H1 (cell line): ENCODE data around the gene NDUFA8. TPM values are rescaled to one million over a fixed set of nuclear protein-coding genes. Genes with fewer than 3 reads are reported as not detected.

ENCODE experiments used
- CTCF ChIA-PET: fragments of 300-600 bp; sonication (Branson Sonifier 250); formaldehyde crosslinking; loops from one replicate; lab custom pipeline; 2021; ENCODE audit not compliant: partially characterized antibody; lab: Charles Lee
- POLR2A ChIA-PET: fragments of 300-600 bp; sonication (Branson Sonifier 250); formaldehyde crosslinking; loops from one replicate; lab custom pipeline; 2021; ENCODE audit warnings: inconsistent platforms; ENCODE audit not compliant: partially characterized antibody; lab: Charles Lee
- DNase-seq, 2 experiments: peaks; one replicate each; pipeline versions ENCODE4 v3.0.0 to v3.0.0-alpha.2; 2010 to 2022; ENCODE audit warnings: low spot score in 2 of 2, low read depth in 1 of 2, mixed read lengths in 1 of 2
- FAIRE-seq: peaks from 2 replicates; lab custom pipeline; 2011; peaks lifted over from hg19 to GRCh38; lab: Jason Lieb, UNC
- H2AFZ ChIP-seq: 2 replicates; pipeline ENCODE4 v1.8.1; 2012; ENCODE audit warnings: low read length, inconsistent platforms
- H2AK5ac ChIP-seq: 2 replicates; pipeline ENCODE4 v1.6.1; 2013; ENCODE audit warnings: low read depth, low read length
- H2BK120ac ChIP-seq: replicated peaks from 2 replicates; pipeline ENCODE3; 2013; ENCODE audit warnings: low read depth, low read length, inconsistent platforms
- H2BK12ac ChIP-seq: 2 replicates; pipeline ENCODE4 v1.6.1; 2013; ENCODE audit warnings: low read depth, low read length
- H2BK15ac ChIP-seq: 2 replicates; pipeline ENCODE4 v1.6.1; 2013; ENCODE audit warnings: low read length
- H2BK20ac ChIP-seq: 2 replicates; pipeline ENCODE4 v1.6.1; 2013; ENCODE audit warnings: low read length
- H2BK5ac ChIP-seq: 2 replicates; pipeline ENCODE4 v1.6.1; 2013; ENCODE audit warnings: low read depth, low read length
- H3K14ac ChIP-seq: 2 replicates; pipeline ENCODE4 v1.6.1; 2013; ENCODE audit warnings: inconsistent platforms; ENCODE audit not compliant: insufficient read length
- H3K18ac ChIP-seq: 2 replicates; pipeline ENCODE4 v1.6.1; 2013; ENCODE audit warnings: low read length; ENCODE audit errors: extremely low read depth
- H3K23ac ChIP-seq: 2 replicates; pipeline ENCODE4 v1.6.1; 2013; ENCODE audit warnings: inconsistent platforms; ENCODE audit not compliant: insufficient read length
- H3K23me2 ChIP-seq: 2 replicates; pipeline ENCODE4 v1.6.1; 2013; ENCODE audit warnings: low read depth, low read length
- H3K27ac ChIP-seq: 2 replicates; pipeline ENCODE4 v1.6.1; 2011; ENCODE audit warnings: low read depth, low read length, inconsistent platforms
- H3K27me3 ChIP-seq, 4 experiments: replicated peaks in 1 of 4; 1 replicate in 1 of 4; 2 replicates in 3 of 4; pipeline versions ENCODE4 v1.6.1 to v1.8.1; 2011 to 2013; ENCODE audit warnings: low read length in 3 of 4, mild to moderate bottlenecking in 3 of 4, inconsistent platforms in 2 of 4, mixed read lengths in 2 of 4, moderate library complexity in 1 of 4; ENCODE audit not compliant: control insufficient read depth in 3 of 4, insufficient read depth in 3 of 4; ENCODE audit errors: extremely low read depth in 1 of 4
- H3K36me3 ChIP-seq, 4 experiments: 2 replicates each; pipeline versions ENCODE4 v1.6.1 to v1.8.1; 2011 to 2013; ENCODE audit warnings: mild to moderate bottlenecking in 4 of 4, low read length in 3 of 4, moderate library complexity in 2 of 4, control low read depth in 1 of 4, inconsistent platforms in 1 of 4; ENCODE audit not compliant: insufficient read depth in 4 of 4, control insufficient read depth in 2 of 4
- H3K4ac ChIP-seq: replicated peaks from 2 replicates; pipeline ENCODE3; 2013; ENCODE audit warnings: low read length, low read depth, mixed read lengths, inconsistent platforms; ENCODE audit not compliant: insufficient read length
- H3K4me1 ChIP-seq, 4 experiments: replicated peaks in 1 of 4; 1 replicate in 1 of 4; 2 replicates in 3 of 4; pipeline versions ENCODE4 v1.6.1 to v1.8.1; 2011 to 2013; ENCODE audit warnings: low read length in 3 of 4, inconsistent platforms in 2 of 4, mixed read lengths in 1 of 4; ENCODE audit not compliant: insufficient read depth in 4 of 4, control insufficient read depth in 3 of 4
- H3K4me2 ChIP-seq, 2 experiments: 2 replicates each; pipeline versions ENCODE4 v1.6.1 to v1.8.1; 2011 to 2013; ENCODE audit warnings: low read depth in 2 of 2, low read length in 2 of 2, control low read depth in 1 of 2, inconsistent platforms in 1 of 2, mild to moderate bottlenecking in 1 of 2; ENCODE audit not compliant: insufficient read depth in 1 of 2
- H3K4me3 ChIP-seq, 4 experiments: fragments of 200-600, 300-600 bp in 1 of 4; sonication (generic), shearing (Covaris generic), sonication (Bioruptor Twin) in 1 of 4; 2 replicates each; pipeline versions ENCODE4 v1.5.1 to v1.8.1; 2011 to 2016; ENCODE audit warnings: low read length in 4 of 4, low read depth in 3 of 4, control low read depth in 2 of 4, inconsistent platforms in 2 of 4, mild to moderate bottlenecking in 2 of 4, mixed read lengths in 1 of 4, moderate library complexity in 1 of 4; ENCODE audit not compliant: insufficient read depth in 2 of 4; ENCODE audit errors: extremely low read depth in 1 of 4
- H3K56ac ChIP-seq: replicated peaks from 2 replicates; pipeline ENCODE3; 2013; ENCODE audit warnings: low read depth, mild to moderate bottlenecking, mixed read lengths, low read length, inconsistent platforms; ENCODE audit not compliant: insufficient read length
- H3K79me1 ChIP-seq: 2 replicates; pipeline ENCODE4 v1.6.1; 2013; ENCODE audit warnings: low read depth, low read length, control low read depth
- H3K79me2 ChIP-seq, 2 experiments: 2 replicates each; pipeline versions ENCODE4 v1.6.1 to v1.8.1; 2012 to 2013; ENCODE audit warnings: low read length in 2 of 2, mild to moderate bottlenecking in 2 of 2, inconsistent platforms in 1 of 2; ENCODE audit not compliant: insufficient read depth in 2 of 2, control insufficient read depth in 1 of 2
- H3K9ac ChIP-seq, 4 experiments: replicated peaks in 1 of 4; 1 replicate in 1 of 4; 2 replicates in 3 of 4; pipeline versions ENCODE4 v1.6.1 to v1.8.1; 2011 to 2013; ENCODE audit warnings: low read depth in 3 of 4, low read length in 3 of 4, control low read depth in 2 of 4, mild to moderate bottlenecking in 2 of 4, moderate library complexity in 2 of 4, inconsistent platforms in 1 of 4; ENCODE audit errors: extremely low read depth in 1 of 4
- H3K9me3 ChIP-seq, 2 experiments: 2 replicates each; pipeline versions ENCODE4 v1.6.1 to v1.8.1; 2012 to 2013; ENCODE audit warnings: mild to moderate bottlenecking in 2 of 2, moderate library complexity in 2 of 2, control low read depth in 1 of 2, inconsistent platforms in 1 of 2, low read depth in 1 of 2, low read length in 1 of 2, mixed read lengths in 1 of 2; ENCODE audit not compliant: insufficient read depth in 2 of 2
- H4K20me1 ChIP-seq, 2 experiments: replicated peaks in 1 of 2; 2 replicates each; pipeline versions ENCODE3 to v1.8.1; 2011 to 2013; ENCODE audit warnings: inconsistent platforms in 2 of 2, low read length in 2 of 2, mild to moderate bottlenecking in 1 of 2; ENCODE audit not compliant: insufficient read depth in 2 of 2, control insufficient read depth in 1 of 2
- H4K5ac ChIP-seq: 2 replicates; pipeline ENCODE4 v1.6.1; 2013; ENCODE audit warnings: low read length, low read depth, mixed read lengths, inconsistent platforms; ENCODE audit not compliant: insufficient read length
- H4K8ac ChIP-seq: 2 replicates; pipeline ENCODE4 v1.8.0; 2013; ENCODE audit warnings: mild to moderate bottlenecking, moderate library complexity, low read length, inconsistent platforms; ENCODE audit not compliant: insufficient read depth; ENCODE audit errors: extremely low read depth
- H4K91ac ChIP-seq: replicated peaks from 2 replicates; pipeline ENCODE3; 2013; ENCODE audit warnings: low read length, mixed read lengths, inconsistent platforms; ENCODE audit not compliant: insufficient read length
- BACH1 ChIP-seq: IDR thresholded peaks from 2 replicates; pipeline ENCODE4 v1.6.1; 2012; ENCODE audit warnings: low read length, improper control_type of control experiment
- CBX5 ChIP-seq: fragments of 300-800, 300-1000 bp; sonication (generic); IDR thresholded peaks from 2 replicates; pipeline ENCODE4 v1.7.1; 2016; ENCODE audit warnings: antibody characterized with exemption, low read length, low read depth
- GABPA ChIP-seq: IDR thresholded peaks from 2 replicates; pipeline ENCODE4 v1.6.1; 2011; ENCODE audit warnings: mild to moderate bottlenecking, low read length, moderate library complexity, borderline replicate concordance; ENCODE audit not compliant: insufficient read depth
- SUZ12 ChIP-seq: fragments of 200-600 bp; sonication (generic); IDR thresholded peaks from 2 replicates; pipeline ENCODE4 v1.6.1; 2012; ENCODE audit warnings: mild to moderate bottlenecking, inconsistent platforms, low read length, moderate library complexity, mixed read lengths
- WGBS, 2 experiments: shearing (Covaris generic) in 1 of 2; methylation state at CpG; one replicate each; pipeline versions ENCODE4 v1.1.6 to v1.1.7; 2013 to 2015; ENCODE audit warnings: low lambda C conversion rate in 2 of 2, mixed read lengths in 2 of 2, inconsistent platforms in 1 of 2, low coverage in 1 of 2, missing lambda C conversion rate in 1 of 2; ENCODE audit not compliant: insufficient replicate concordance in 2 of 2, insufficient coverage in 1 of 2, insufficient read length in 1 of 2; ENCODE audit errors: extremely low coverage in 1 of 2, missing lambda C conversion rate in 1 of 2; 5-methylcytosine and 5-hydroxymethylcytosine counted together
- polyA plus RNA-seq, 7 experiments: library from polyadenylated mRNA; depleted of rRNA in 3 of 7; stranded (reverse) in 5 of 7; unstranded in 2 of 7; fragments of >200 nt in 5 of 7; fragments of 200-250 nt in 2 of 7; gene quantifications; 1 replicate in 5 of 7; 2 replicates in 1 of 7; 4 replicates in 1 of 7; pipeline versions ENCODE4 v1.2.1 to v1.2.3, GENCODE V29; 2011 to 2013; ENCODE audit warnings: missing spikeins in 2 of 7, mixed read lengths in 2 of 7
- total RNA-seq: library from RNA; stranded (reverse); fragmentation: NEBNext Ultra II Directional; extraction: Animal tissue kit (Norgen Biotek cat#: 25700); gene quantifications from 2 replicates; pipeline ENCODE4 v1.2.1, GENCODE V29; 2021
- TF ChIP-seq, protein P1 (sequence below), 3 experiments: IDR thresholded peaks; 1 replicate in 2 of 3; 2 replicates in 1 of 3; pipeline versions ENCODE4 v1.5.1 to v1.6.1; 2011; ENCODE audit warnings: low read length in 3 of 3, mild to moderate bottlenecking in 3 of 3, inconsistent platforms in 2 of 3, low read depth in 1 of 3, moderate library complexity in 1 of 3; ENCODE audit not compliant: insufficient read depth in 1 of 3; ENCODE audit errors: control extremely low read depth in 1 of 3

NDUFA8 gene
- total and polyA plus RNA-seq, 2 of the 8 experiments (the other 6 are each of a cell fraction or from before 2014, with no cell fraction given): 61.0 to 73.8 TPM

- Histone ChIP-seq H2BK15ac (no peak overlapping the region), H3K36me3 (no peaks in the 10 kb centered on the region), H3K9me3 (no peaks in the 10 kb centered on the region), H3K4me3 (no peak overlapping the region), H3K4me1 (peaks cover 0 to 3% (median under 1%) of the 10 kb centered on the region in 4 experiments; a peak in 4 of 7 replicates), H3K18ac (no peak overlapping the region), H3K23me2 (no peaks in the 10 kb centered on the region; the same call in 1 of the 2 replicates), H3K9ac (no peak overlapping the region), H3K4ac (no peak overlapping the region), H2BK20ac (no peak overlapping the region), H4K8ac (no peak overlapping the region), H3K79me2 (no peaks in the 10 kb centered on the region), H4K5ac (no peak overlapping the region), H4K91ac (no peak overlapping the region), H3K14ac (no peak overlapping the region), H4K20me1 (no peaks in the 10 kb centered on the region), H2BK120ac (no peak overlapping the region), H2AK5ac (no peak overlapping the region), H3K23ac (no peak overlapping the region), H2BK12ac (0 out of 2 replicates have a peak overlapping the region, but pooled peaks have one; percentile 27), H3K56ac (no peak overlapping the region), H3K79me1 (no peaks in the 10 kb centered on the region), H3K27me3 (no peaks in the 10 kb centered on the region; a peak in 2 of 7 replicates), H2BK5ac (no peak overlapping the region), H3K4me2 (no peak overlapping the region), H2AFZ (no peak overlapping the region), H3K27ac (no peak overlapping the region)
- FAIRE-seq (no peak), DNase-seq (no peak)
- ChIA-PET CTCF (interaction anchor here (1.2 to 12.5 kb wide), 6 partner anchors 8 to 244 kb away, joined by 3 to 192 read pairs (median 9); no protein-coding TSS in a partner anchor), POLR2A (interaction anchor here (0.9 to 1.7 kb wide), 3 partner anchors 8 to 11 kb away, joined by 3 to 4 read pairs (median 3); no protein-coding TSS in a partner anchor)
- WGBS, 2 experiments: 84% methylated on average over 6 of the region's 7 CpGs; no CpG with 5 or more reads in 1 of the 2 experiments
- TF ChIP-seq CBX5: no peak
- no peak for TF ChIP-seq SUZ12
- no peak for TF ChIP-seq GABPA
- no peak for TF ChIP-seq BACH1
- TF ChIP-seq, protein P1, sequence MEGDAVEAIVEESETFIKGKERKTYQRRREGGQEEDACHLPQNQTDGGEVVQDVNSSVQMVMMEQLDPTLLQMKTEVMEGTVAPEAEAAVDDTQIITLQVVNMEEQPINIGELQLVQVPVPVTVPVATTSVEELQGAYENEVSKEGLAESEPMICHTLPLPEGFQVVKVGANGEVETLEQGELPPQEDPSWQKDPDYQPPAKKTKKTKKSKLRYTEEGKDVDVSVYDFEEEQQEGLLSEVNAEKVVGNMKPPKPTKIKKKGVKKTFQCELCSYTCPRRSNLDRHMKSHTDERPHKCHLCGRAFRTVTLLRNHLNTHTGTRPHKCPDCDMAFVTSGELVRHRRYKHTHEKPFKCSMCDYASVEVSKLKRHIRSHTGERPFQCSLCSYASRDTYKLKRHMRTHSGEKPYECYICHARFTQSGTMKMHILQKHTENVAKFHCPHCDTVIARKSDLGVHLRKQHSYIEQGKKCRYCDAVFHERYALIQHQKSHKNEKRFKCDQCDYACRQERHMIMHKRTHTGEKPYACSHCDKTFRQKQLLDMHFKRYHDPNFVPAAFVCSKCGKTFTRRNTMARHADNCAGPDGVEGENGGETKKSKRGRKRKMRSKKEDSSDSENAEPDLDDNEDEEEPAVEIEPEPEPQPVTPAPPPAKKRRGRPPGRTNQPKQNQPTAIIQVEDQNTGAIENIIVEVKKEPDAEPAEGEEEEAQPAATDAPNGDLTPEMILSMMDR (IDR thresholded peaks at IDR 0.05; ENCODE audit: control extremely low read depth in 1 of 3, insufficient read depth in 1 of 3, low read depth in 1 of 3, low read length in 3 of 3): no peak
These were observed 52.2 kb downstream of the NDUFA8 start for GRCh38 chr9:122107291-122107805.
